ENCODE data around the gene MRPL48.
"Not testable (repeated sequence)": the region's sequence is repeated elsewhere in the genome, so short reads cannot be mapped to it uniquely, and the experiment has no call there.

GRCh38 chr11:73785467-73785866, 2.2 kb upstream of the MRPL48 start:
- not testable (repeated sequence) for TF ChIP-seq HDAC2 (IDR thresholded peaks at IDR 0.05); CTCF (IDR thresholded peaks at IDR 0.05 in 2 of 3, conservative IDR thresholded peaks at IDR 0.05 in 1 of 3; ENCODE audit: control insufficient read depth in 2 of 3, extremely low read depth in 1 of 3, insufficient read depth in 1 of 3, low read depth in 3 of 3, low read length in 3 of 3)
